GM12878 (cell line): Measurements from ENCODE around the gene EPM2AIP1. TPM values are rescaled to one million over a fixed set of nuclear protein-coding genes. Genes with fewer than 3 reads are reported as not detected.

Experiments
- ASH2L ChIP-seq: fragments of 300-600, 200-600 bp; sonication (generic); IDR thresholded peaks from 2 replicates; pipeline ENCODE4 v1.6.1; 2017; ENCODE audit warnings: low read depth, mild to moderate bottlenecking, borderline replicate concordance
- CREM ChIP-seq: IDR thresholded peaks from 2 replicates; pipeline ENCODE4 v1.6.1; 2014; ENCODE audit warnings: antibody characterized with exemption, low read depth
- EP300 ChIP-seq, 2 experiments: fragments of 150-350 bp in 1 of 2; IDR thresholded peaks; 2 replicates each; pipeline ENCODE4 v1.6.1; 2011 to 2012; ENCODE audit warnings: low read depth in 2 of 2, low read length in 2 of 2, borderline replicate concordance in 1 of 2, improper control_type of control experiment in 1 of 2, inconsistent platforms in 1 of 2; ENCODE audit not compliant: control insufficient read depth in 1 of 2
- JUNB ChIP-seq: IDR thresholded peaks from 2 replicates; pipeline ENCODE4 v1.6.1; 2016; ENCODE audit warnings: antibody characterized with exemption, mild to moderate bottlenecking
- NR2C2 ChIP-seq: IDR thresholded peaks from 2 replicates; pipeline ENCODE4 v1.6.1; 2011; ENCODE audit warnings: borderline replicate concordance, low read depth; ENCODE audit not compliant: control insufficient read depth, insufficient read length
- RAD21 ChIP-seq: IDR thresholded peaks from 2 replicates; pipeline ENCODE4 v1.6.1; 2011; ENCODE audit warnings: mild to moderate bottlenecking, low read depth, low read length, moderate library complexity; ENCODE audit not compliant: insufficient read depth
- RB1 ChIP-seq: fragments of 450-650 bp; formaldehyde crosslinking; IDR thresholded peaks from 2 replicates; pipeline ENCODE4 v1.6.1; 2017; ENCODE audit warnings: mild to moderate bottlenecking, borderline replicate concordance
- SREBF2 ChIP-seq: IDR thresholded peaks from 2 replicates; pipeline ENCODE4 v1.6.1; 2012; ENCODE audit warnings: mild to moderate bottlenecking, low read length
- TCF12 ChIP-seq: IDR thresholded peaks from 2 replicates; pipeline ENCODE4 v1.6.1; 2011; ENCODE audit warnings: low read depth, mild to moderate bottlenecking, low read length
- YY1 ChIP-seq: IDR thresholded peaks from 2 replicates; pipeline ENCODE4 v1.6.1; 2011; ENCODE audit warnings: low read depth, mild to moderate bottlenecking, low read length
- polyA plus RNA-seq, 11 experiments: library from polyadenylated mRNA; depleted of rRNA in 4 of 11; unstranded in 6 of 11; stranded (reverse) in 5 of 11; fragments of >200 nt; fragmentation: Nextera tagmentation in 4 of 11; fragmentation: Illumina TruSeq in 1 of 11; extraction: Ambion mirVana in 4 of 11; extraction: Trizol in 1 of 11; gene quantifications; 1 replicate in 1 of 11; 2 replicates in 10 of 11; pipeline versions ENCODE4 v1.2.1 to v1.2.3, GENCODE V29; 2011 to 2016; ENCODE audit warnings: inconsistent platforms in 2 of 11, missing spikeins in 2 of 11, low read depth in 1 of 11
- total RNA-seq, 4 experiments: library from RNA; depleted of rRNA in 3 of 4; stranded (reverse); fragments of >200 nt in 3 of 4; fragmentation: Illumina TruSeq in 1 of 4; extraction: Trizol in 1 of 4; gene quantifications; 2 replicates each; pipeline versions ENCODE4 v1.2.1 to v1.2.3, GENCODE V29; 2013 to 2021
- TF ChIP-seq, protein P1 (sequence below): fragments of 450-650 bp; IDR thresholded peaks from 2 replicates; pipeline ENCODE4 v1.6.1; 2016; ENCODE audit warnings: mild to moderate bottlenecking, moderate library complexity, borderline replicate concordance
- TF ChIP-seq, protein P2 (sequence below): fragments of 450-650 bp; IDR thresholded peaks from 2 replicates; pipeline ENCODE4 v1.6.1; 2017; ENCODE audit warnings: mild to moderate bottlenecking, moderate library complexity
- TF ChIP-seq, protein P3 (sequence below): fragments of 450-650 bp; IDR thresholded peaks from 2 replicates; pipeline ENCODE4 v1.6.1; 2016; ENCODE audit warnings: mild to moderate bottlenecking
- TF ChIP-seq, protein P4 (sequence below): IDR thresholded peaks from 2 replicates; pipeline ENCODE4 v1.6.1; 2012; ENCODE audit warnings: low read length, inconsistent platforms

EPM2AIP1 gene
- total and polyA plus RNA-seq, 10 of the 15 experiments (the other 5 are each of a cell fraction or from before 2014, with no cell fraction given) = 5.5 to 31.9 (median 21.8) TPM

DNA sequence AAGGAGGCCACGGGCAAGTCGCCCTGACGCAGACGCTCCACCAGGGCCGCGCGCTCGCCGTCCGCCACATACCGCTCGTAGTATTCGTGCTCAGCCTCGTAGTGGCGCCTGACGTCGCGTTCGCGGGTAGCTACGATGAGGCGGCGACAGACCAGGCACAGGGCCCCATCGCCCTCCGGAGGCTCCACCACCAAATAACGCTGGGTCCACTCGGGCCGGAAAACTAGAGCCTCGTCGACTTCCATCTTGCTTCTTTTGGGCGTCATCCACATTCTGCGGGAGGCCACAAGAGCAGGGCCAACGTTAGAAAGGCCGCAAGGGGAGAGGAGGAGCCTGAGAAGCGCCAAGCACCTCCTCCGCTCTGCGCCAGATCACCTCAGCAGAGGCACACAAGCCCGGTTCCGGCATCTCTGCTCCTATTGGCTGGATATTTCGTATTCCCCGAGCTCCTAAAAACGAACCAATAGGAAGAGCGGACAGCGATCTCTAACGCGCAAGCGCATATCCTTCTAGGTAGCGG is at the start of gene EPM2AIP1 (continued):
- TF ChIP-seq RAD21 (no peak), TCF12 (no peak; the same call in 1 of the 2 replicates), ASH2L (no peak), YY1 (peak; percentile 85; the same call in 1 of the 2 replicates), SREBF2 (no peak), EP300 (IDR thresholded peaks at IDR 0.05; ENCODE audit: borderline replicate concordance in 1 of 2, control insufficient read depth in 1 of 2, low read depth in 2 of 2, low read length in 2 of 2) (0 out of 4 replicates have a peak, but pooled peaks of 1 of the 2 experiments have one; percentile 27), RB1 (peak; percentile 93), CREM (peak; percentile 73), JUNB (no peak), NR2C2 (no peak)
- TF ChIP-seq, protein P1, sequence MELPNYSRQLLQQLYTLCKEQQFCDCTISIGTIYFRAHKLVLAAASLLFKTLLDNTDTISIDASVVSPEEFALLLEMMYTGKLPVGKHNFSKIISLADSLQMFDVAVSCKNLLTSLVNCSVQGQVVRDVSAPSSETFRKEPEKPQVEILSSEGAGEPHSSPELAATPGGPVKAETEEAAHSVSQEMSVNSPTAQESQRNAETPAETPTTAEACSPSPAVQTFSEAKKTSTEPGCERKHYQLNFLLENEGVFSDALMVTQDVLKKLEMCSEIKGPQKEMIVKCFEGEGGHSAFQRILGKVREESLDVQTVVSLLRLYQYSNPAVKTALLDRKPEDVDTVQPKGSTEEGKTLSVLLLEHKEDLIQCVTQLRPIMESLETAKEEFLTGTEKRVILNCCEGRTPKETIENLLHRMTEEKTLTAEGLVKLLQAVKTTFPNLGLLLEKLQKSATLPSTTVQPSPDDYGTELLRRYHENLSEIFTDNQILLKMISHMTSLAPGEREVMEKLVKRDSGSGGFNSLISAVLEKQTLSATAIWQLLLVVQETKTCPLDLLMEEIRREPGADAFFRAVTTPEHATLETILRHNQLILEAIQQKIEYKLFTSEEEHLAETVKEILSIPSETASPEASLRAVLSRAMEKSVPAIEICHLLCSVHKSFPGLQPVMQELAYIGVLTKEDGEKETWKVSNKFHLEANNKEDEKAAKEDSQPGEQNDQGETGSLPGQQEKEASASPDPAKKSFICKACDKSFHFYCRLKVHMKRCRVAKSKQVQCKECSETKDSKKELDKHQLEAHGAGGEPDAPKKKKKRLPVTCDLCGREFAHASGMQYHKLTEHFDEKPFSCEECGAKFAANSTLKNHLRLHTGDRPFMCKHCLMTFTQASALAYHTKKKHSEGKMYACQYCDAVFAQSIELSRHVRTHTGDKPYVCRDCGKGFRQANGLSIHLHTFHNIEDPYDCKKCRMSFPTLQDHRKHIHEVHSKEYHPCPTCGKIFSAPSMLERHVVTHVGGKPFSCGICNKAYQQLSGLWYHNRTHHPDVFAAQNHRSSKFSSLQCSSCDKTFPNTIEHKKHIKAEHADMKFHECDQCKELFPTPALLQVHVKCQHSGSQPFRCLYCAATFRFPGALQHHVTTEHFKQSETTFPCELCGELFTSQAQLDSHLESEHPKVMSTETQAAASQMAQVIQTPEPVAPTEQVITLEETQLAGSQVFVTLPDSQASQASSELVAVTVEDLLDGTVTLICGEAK = no peak
- TF ChIP-seq, protein P2, sequence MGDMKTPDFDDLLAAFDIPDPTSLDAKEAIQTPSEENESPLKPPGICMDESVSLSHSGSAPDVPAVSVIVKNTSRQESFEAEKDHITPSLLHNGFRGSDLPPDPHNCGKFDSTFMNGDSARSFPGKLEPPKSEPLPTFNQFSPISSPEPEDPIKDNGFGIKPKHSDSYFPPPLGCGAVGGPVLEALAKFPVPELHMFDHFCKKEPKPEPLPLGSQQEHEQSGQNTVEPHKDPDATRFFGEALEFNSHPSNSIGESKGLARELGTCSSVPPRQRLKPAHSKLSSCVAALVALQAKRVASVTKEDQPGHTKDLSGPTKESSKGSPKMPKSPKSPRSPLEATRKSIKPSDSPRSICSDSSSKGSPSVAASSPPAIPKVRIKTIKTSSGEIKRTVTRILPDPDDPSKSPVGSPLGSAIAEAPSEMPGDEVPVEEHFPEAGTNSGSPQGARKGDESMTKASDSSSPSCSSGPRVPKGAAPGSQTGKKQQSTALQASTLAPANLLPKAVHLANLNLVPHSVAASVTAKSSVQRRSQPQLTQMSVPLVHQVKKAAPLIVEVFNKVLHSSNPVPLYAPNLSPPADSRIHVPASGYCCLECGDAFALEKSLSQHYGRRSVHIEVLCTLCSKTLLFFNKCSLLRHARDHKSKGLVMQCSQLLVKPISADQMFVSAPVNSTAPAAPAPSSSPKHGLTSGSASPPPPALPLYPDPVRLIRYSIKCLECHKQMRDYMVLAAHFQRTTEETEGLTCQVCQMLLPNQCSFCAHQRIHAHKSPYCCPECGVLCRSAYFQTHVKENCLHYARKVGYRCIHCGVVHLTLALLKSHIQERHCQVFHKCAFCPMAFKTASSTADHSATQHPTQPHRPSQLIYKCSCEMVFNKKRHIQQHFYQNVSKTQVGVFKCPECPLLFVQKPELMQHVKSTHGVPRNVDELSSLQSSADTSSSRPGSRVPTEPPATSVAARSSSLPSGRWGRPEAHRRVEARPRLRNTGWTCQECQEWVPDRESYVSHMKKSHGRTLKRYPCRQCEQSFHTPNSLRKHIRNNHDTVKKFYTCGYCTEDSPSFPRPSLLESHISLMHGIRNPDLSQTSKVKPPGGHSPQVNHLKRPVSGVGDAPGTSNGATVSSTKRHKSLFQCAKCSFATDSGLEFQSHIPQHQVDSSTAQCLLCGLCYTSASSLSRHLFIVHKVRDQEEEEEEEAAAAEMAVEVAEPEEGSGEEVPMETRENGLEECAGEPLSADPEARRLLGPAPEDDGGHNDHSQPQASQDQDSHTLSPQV = no peak
- TF ChIP-seq, protein P3, sequence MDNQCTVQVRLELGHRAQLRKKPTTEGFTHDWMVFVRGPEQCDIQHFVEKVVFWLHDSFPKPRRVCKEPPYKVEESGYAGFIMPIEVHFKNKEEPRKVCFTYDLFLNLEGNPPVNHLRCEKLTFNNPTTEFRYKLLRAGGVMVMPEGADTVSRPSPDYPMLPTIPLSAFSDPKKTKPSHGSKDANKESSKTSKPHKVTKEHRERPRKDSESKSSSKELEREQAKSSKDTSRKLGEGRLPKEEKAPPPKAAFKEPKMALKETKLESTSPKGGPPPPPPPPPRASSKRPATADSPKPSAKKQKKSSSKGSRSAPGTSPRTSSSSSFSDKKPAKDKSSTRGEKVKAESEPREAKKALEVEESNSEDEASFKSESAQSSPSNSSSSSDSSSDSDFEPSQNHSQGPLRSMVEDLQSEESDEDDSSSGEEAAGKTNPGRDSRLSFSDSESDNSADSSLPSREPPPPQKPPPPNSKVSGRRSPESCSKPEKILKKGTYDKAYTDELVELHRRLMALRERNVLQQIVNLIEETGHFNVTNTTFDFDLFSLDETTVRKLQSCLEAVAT = peak; percentile 54; the same call in 1 of the 2 replicates
- TF ChIP-seq, protein P4, sequence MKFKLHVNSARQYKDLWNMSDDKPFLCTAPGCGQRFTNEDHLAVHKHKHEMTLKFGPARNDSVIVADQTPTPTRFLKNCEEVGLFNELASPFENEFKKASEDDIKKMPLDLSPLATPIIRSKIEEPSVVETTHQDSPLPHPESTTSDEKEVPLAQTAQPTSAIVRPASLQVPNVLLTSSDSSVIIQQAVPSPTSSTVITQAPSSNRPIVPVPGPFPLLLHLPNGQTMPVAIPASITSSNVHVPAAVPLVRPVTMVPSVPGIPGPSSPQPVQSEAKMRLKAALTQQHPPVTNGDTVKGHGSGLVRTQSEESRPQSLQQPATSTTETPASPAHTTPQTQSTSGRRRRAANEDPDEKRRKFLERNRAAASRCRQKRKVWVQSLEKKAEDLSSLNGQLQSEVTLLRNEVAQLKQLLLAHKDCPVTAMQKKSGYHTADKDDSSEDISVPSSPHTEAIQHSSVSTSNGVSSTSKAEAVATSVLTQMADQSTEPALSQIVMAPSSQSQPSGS = no peak
